ENCODE data around the gene CHST9. TPM values are rescaled to one million over a fixed set of nuclear protein-coding genes. Genes with fewer than 3 reads are reported as not detected.

CHST9 gene
- total and polyA plus RNA-seq, 7 donors, result 0.12 to 3.1 (median 0.95) TPM; not detected in 1

GRCh38 chr18:26970637-26971036 lies 214.5 kb downstream of the CHST9 start:
- TF ChIP-seq CTCF (IDR thresholded peaks at IDR 0.05) (no peak), POLR2AphosphoS5 (IDR thresholded peaks at IDR 0.05) (no peak), POLR2A (IDR thresholded peaks at IDR 0.05) (no peak), EP300 (IDR thresholded peaks at IDR 0.05) (no peak)
- 59 to 72% methylated on average over 4 of the region's 4 CpGs for WGBS, 2 donors
- Histone ChIP-seq H3K9me3 (no peaks in the 10 kb centered on the region), H3K27me3 (no peaks in the 10 kb centered on the region), H3K36me3 (no peaks in the 10 kb centered on the region), H3K4me1 (no peaks in the 10 kb centered on the region), H3K27ac (no peak overlapping the region), H3K4me3 (no peak overlapping the region)
- DNase-seq, result no peak
- intact Hi-C loops (cut with DNase I), result no loop called here

GRCh38 chr18:26965206-26965605 lies 219.9 kb downstream of the CHST9 start:
- Histone ChIP-seq H3K4me3 (no peak overlapping the region), H3K36me3 (no peaks in the 10 kb centered on the region), H3K4me1 (peaks cover 0 to 12% (median 4%) of the 10 kb centered on the region in 4 donors), H3K27me3 (no peaks in the 10 kb centered on the region), H3K27ac (no peak overlapping the region), H3K9me3 (no peaks in the 10 kb centered on the region)
- 90 to 91% methylated on average over 3 of the region's 3 CpGs for WGBS, 2 donors
- intact Hi-C loops (cut with DNase I), result no loop called here
- DNase-seq, result no peak
- TF ChIP-seq CTCF (IDR thresholded peaks at IDR 0.05), result no peak
- TF ChIP-seq POLR2AphosphoS5 (IDR thresholded peaks at IDR 0.05), result no peak
- no peak for TF ChIP-seq POLR2A (IDR thresholded peaks at IDR 0.05)
- TF ChIP-seq EP300 (IDR thresholded peaks at IDR 0.05), result no peak

GRCh38 chr18:26963292-26963691 lies 221.8 kb downstream of the CHST9 start:
- intact Hi-C loops (cut with DNase I), result no loop called here
- Histone ChIP-seq H3K4me1 (peaks cover 0 to 15% (median 5%) of the 10 kb centered on the region in 4 donors), H3K9me3 (no peaks in the 10 kb centered on the region), H3K27me3 (no peaks in the 10 kb centered on the region), H3K36me3 (no peaks in the 10 kb centered on the region), H3K27ac (no peak overlapping the region), H3K4me3 (no peak overlapping the region)
- DNase-seq, result no peak
- WGBS, 2 donors, result 51 to 63% methylated on average over 3 of the region's 3 CpGs
- TF ChIP-seq CTCF (IDR thresholded peaks at IDR 0.05), result no peak
- no peak for TF ChIP-seq POLR2A (IDR thresholded peaks at IDR 0.05)
- TF ChIP-seq EP300 (IDR thresholded peaks at IDR 0.05), result no peak
- TF ChIP-seq POLR2AphosphoS5 (IDR thresholded peaks at IDR 0.05), result no peak

GRCh38 chr18:26961839-26962238 lies 223.3 kb downstream of the CHST9 start:
- intact Hi-C loops (cut with DNase I), result no loop called here
- 64 to 89% methylated on average over 3 of the region's 3 CpGs for WGBS, 2 donors
- H3K27me3 ChIP-seq, result no peaks in the 10 kb centered on the region

More at GRCh38 chr18:26961839-26962238, 223.3 kb downstream of the CHST9 start:
- Histone ChIP-seq H3K36me3 (no peaks in the 10 kb centered on the region), H3K4me1 (peaks cover 0 to 15% (median 5%) of the 10 kb centered on the region in 4 donors), H3K27ac (no peak overlapping the region), H3K4me3 (no peak overlapping the region), H3K9me3 (no peaks in the 10 kb centered on the region)
- TF ChIP-seq POLR2A (IDR thresholded peaks at IDR 0.05) (no peak), CTCF (IDR thresholded peaks at IDR 0.05) (no peak), EP300 (IDR thresholded peaks at IDR 0.05) (no peak), POLR2AphosphoS5 (IDR thresholded peaks at IDR 0.05) (no peak)
- DNase-seq, result no peak

Data from sigmoid colon (tissue), 7 donors.